HL-60 (cell line): ENCODE results near the gene SCAMP3.
A peak's percentile ranks its signal among the peaks of the same experiment; 100 is the strongest.

Experiments
- CTCF ChIP-seq: IDR thresholded peaks from one replicate; pipeline ENCODE4 v1.5.1; 2011; ENCODE audit warnings: low read length, control low read depth, inconsistent platforms; ENCODE audit not compliant: insufficient read depth
- GABPA ChIP-seq: IDR thresholded peaks from 2 replicates; pipeline ENCODE4 v1.6.1; 2012; ENCODE audit warnings: low read depth
- POLR2AphosphoS5 ChIP-seq: IDR thresholded peaks from 2 replicates; pipeline ENCODE4 v1.6.1; 2012; ENCODE audit warnings: low read depth
- REST ChIP-seq: IDR thresholded peaks from 2 replicates; pipeline ENCODE4 v1.6.1; 2012; ENCODE audit warnings: low read depth; ENCODE audit not compliant: insufficient replicate concordance

GRCh38 chr1:155309423-155310021, 47.4 kb upstream of the SCAMP3 start:
- TF ChIP-seq REST (peak; percentile 16), CTCF (no peak), POLR2AphosphoS5 (peak; percentile 49; the same call in 1 of the 2 replicates), GABPA (no peak)
